HG02852 (cell line): ENCODE data around the gene PLCG1.

Source experiments
- ATAC-seq: cut with Tn5 transposase; IDR thresholded peaks from one replicate; pipeline ENCODE4 v1.9.1; 2021; ENCODE audit warnings: mild to moderate bottlenecking, moderate library complexity; ENCODE audit not compliant: unreplicated experiment

The PLCG1 gene

GRCh38 chr20:41165001-41165882 lies 27.9 kb downstream of the PLCG1 start:
- no peak for ATAC-seq

DNA sequence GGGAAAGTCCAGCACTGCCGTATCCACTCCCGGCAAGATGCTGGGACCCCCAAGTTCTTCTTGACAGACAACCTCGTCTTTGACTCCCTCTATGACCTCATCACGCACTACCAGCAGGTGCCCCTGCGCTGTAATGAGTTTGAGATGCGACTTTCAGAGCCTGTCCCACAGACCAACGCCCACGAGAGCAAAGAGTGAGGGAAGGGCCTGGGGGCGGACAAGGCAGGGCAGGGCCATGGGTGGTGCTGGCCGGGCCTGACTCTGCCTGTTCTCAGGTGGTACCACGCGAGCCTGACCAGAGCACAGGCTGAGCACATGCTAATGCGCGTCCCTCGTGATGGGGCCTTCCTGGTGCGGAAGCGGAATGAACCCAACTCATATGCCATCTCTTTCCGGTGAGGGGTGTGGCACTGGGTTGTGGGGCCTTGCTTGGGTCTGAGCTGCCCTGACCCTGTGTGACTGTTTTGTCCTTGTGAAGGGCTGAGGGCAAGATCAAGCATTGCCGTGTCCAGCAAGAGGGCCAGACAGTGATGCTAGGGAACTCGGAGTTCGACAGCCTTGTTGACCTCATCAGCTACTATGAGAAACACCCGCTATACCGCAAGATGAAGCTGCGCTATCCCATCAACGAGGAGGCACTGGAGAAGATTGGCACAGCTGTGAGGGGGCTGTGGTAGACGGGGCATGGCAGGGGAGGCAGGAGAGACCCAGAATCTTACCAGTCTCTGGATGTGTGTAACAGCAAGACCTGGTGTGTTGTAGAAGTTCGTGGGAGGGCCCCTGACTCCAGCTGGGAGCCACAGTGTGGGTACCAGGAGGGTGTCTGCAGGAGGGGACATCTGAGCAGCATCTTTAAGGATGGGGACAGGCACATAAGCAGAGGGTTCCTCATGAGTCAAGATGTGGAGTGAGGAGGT lies 29.1 kb downstream of the PLCG1 start:
- no peak for ATAC-seq

- no peak for ATAC-seq
These were observed 29.8 kb downstream of the PLCG1 start for GRCh38 chr20:41167118-41167470.

- ATAC-seq = no peak
These were observed 30.3 kb downstream of the PLCG1 start for GRCh38 chr20:41167481-41168253.

- no peak for ATAC-seq
These were observed 31.2 kb downstream of the PLCG1 start for GRCh38 chr20:41168281-41169161.

DNA sequence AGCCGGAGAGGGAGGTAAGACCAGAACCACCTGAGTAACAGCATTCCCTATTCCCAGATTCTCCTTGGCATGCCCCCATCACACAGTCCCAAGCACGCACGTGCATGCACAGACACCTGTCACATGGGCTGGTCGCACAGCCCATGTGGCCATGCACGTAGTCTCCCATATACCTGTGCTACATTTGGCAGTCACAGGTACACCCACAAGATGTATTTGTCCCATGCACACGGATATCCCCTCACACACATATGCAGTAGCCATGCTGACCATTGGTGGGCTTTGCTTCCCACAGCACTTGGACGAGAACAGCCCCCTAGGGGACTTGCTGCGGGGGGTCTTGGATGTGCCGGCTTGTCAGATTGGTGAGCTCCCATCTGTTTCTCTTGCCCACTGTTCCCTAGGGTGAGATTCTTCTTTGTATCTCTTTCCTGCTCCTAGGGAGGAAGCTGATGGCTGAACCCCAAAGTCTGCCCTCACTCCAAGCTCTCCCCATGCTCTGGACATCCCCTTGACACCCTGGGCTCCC lies 31.9 kb downstream of the PLCG1 start:
- no peak for ATAC-seq

DNA sequence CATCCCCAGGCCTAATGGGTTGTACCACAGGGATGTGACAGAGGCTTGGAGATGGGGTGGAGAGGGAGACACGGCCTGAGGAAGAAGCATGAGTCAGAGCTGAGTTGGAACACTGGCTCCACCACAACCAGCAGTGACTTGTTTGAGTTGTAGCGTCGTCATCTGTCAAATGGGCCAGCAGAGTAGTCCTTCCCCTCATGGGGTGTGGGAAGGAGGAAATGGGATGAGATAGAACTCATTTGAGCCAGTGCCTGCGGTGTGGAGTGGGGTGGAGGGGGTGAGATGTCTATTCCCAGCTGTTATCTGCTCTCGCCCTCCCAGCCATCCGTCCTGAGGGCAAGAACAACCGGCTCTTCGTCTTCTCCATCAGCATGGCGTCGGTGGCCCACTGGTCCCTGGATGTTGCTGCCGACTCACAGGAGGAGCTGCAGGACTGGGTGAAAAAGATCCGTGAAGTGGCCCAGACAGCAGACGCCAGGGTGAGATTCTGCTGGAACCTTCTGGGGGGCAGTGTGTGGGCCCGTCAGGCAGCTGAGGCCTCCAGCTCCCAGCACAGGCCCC lies 32.5 kb downstream of the PLCG1 start:
- ATAC-seq = no peak

GRCh38 chr20:41170386-41171105 lies 33.2 kb downstream of the PLCG1 start:
- ATAC-seq = no peak

GRCh38 chr20:41171736-41172295 lies 34.5 kb downstream of the PLCG1 start:
- ATAC-seq = no peak

GRCh38 chr20:41172296-41173140 lies 35.2 kb downstream of the PLCG1 start:
- no peak for ATAC-seq

- no peak for ATAC-seq
These were observed 35.9 kb downstream of the PLCG1 start for GRCh38 chr20:41173161-41173721.

DNA sequence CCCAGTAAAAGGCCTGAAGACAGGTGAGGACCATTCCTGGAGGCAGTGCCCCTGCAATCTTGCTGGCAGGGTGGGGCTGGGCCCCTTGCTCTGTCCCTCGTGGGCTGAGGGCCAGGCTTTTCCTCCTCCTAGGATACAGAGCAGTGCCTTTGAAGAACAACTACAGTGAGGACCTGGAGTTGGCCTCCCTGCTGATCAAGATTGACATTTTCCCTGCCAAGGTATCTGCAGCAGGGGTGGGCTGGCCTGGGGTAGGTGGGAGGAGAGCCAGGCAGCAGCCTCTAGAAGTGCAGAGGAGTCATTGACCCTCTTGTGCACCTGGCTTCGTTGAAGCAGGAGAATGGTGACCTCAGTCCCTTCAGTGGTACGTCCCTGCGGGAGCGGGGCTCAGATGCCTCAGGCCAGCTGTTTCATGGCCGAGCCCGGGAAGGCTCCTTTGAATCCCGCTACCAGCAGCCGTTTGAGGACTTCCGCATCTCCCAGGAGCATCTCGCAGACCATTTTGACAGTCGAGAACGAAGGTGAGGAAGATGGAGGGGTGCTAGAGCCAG lies 36.5 kb downstream of the PLCG1 start:
- ATAC-seq = no peak

GRCh38 chr20:41174373-41174772 lies 37.0 kb downstream of the PLCG1 start:
- ATAC-seq = no peak

DNA sequence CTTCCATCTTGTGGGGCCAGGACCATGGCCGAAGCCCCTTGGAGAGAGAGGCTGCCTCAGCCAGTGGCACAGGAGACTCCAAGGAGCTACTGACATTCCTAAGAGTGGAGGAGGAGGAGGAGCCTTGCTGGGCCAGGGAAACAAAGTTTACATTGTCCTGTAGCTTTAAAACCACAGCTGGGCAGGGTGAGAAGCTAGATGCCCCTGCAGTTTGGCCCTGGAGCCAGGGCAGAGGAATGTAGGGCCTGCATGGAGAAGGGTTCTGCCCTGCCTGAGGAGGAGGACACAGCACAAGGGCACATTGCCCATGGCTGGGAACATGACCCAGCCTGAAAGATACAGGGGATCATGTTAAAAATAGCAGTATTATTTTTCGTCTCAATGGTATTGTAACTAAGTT lies 37.4 kb downstream of the PLCG1 start:
- ATAC-seq = no peak

GRCh38 chr20:41175201-41175651 lies 37.9 kb downstream of the PLCG1 start:
- ATAC-seq = no peak

DNA sequence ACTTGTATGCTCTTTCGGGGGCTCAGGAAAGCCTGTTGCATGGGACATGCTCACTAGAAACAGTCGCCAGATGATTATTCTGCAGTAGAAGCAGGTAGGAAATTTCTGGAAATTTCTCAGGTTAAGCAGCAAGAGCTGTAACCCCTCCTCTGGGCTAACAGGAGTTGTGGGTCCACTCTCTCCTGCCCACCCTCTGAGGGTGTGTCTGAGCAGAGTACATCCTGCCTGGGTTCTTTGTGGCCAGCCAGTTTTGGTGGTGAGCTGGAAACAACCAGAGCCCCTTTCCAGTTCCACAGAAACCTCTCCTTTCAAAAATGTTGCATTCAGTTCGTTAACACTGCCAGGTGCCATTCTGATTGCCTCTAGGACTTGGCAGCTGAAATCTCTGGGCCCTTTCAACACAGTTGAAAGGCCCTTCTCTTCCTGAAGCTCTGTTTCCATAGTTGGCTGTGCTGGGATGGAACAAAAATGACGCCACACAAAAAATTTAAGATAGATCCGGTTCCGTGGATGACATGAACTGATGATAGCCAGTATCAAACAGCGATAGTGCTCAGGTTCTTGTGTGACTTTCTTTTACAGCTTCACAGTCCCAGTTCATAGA lies 38.5 kb downstream of the PLCG1 start:
- no peak for ATAC-seq
